ENCODE data around the gene SIGMAR1. TPM values are rescaled to one million over a fixed set of nuclear protein-coding genes. Genes with fewer than 3 reads are reported as not detected.
"Not testable (repeated sequence)": the region's sequence is repeated elsewhere in the genome, so short reads cannot be mapped to it uniquely, and the experiment has no call there.

Gene SIGMAR1
- total RNA-seq, 1 donor = 71.7 TPM

- H3K4me3 ChIP-seq (ENCODE audit: low read depth, low read length) = peak within 1 kb of the TSS; percentile 90
- TF ChIP-seq CTCF (IDR thresholded peaks at IDR 0.05; ENCODE audit: insufficient read depth, low read depth, low read length) = peak; percentile 48
- peak; percentile 87 for DNase-seq (ENCODE audit: low read depth)
Observed at GRCh38 chr9:34646211-34647083, 8.9 kb upstream of the SIGMAR1 start, which contains the start of gene GALT. Gene GALT (plus strand): TSS chr9:34646675. CDS start chr9:34646705, 30 bp downstream.

- TF ChIP-seq CTCF (IDR thresholded peaks at IDR 0.05; ENCODE audit: insufficient read depth, low read depth, low read length) = no peak
- H3K4me3 ChIP-seq (ENCODE audit: low read depth, low read length) = no peak overlapping the region
- DNase-seq (ENCODE audit: low read depth) = no peak
Observed at GRCh38 chr9:34644766-34645314, 7.3 kb upstream of the SIGMAR1 start.

- no peak for DNase-seq (ENCODE audit: low read depth)
- TF ChIP-seq CTCF (IDR thresholded peaks at IDR 0.05; ENCODE audit: insufficient read depth, low read depth, low read length) = no peak
- H3K4me3 ChIP-seq (ENCODE audit: low read depth, low read length) = no peak overlapping the region
Observed at GRCh38 chr9:34642679-34643078, 5.1 kb upstream of the SIGMAR1 start.

- not testable (repeated sequence) for H3K4me3 ChIP-seq (ENCODE audit: low read depth, low read length); DNase-seq (ENCODE audit: low read depth)
Observed at GRCh38 chr9:34639322-34639721, 1.7 kb upstream of the SIGMAR1 start.

DNA sequence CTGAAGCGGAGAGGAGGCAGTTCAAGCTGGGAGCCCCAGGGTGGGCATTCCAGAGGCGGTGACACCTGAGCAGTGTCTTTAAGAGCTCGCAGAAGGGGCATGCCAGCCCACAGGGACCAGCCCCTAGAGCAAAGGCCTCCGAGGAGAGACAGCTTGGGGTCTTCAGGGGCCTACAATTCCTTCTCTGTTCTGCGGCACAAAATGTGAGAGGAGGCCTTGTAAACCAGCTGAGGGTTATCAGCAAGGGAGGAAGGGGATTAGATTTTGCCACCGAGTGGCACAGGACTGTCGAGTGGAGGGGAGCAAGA lies 505 bp upstream of the SIGMAR1 start:
- no peak for TF ChIP-seq CTCF (IDR thresholded peaks at IDR 0.05; ENCODE audit: insufficient read depth, low read depth, low read length)
- DNase-seq (ENCODE audit: low read depth) = no peak
- peak overlapping the region; percentile 71 for H3K4me3 ChIP-seq (ENCODE audit: low read depth, low read length)

DNA sequence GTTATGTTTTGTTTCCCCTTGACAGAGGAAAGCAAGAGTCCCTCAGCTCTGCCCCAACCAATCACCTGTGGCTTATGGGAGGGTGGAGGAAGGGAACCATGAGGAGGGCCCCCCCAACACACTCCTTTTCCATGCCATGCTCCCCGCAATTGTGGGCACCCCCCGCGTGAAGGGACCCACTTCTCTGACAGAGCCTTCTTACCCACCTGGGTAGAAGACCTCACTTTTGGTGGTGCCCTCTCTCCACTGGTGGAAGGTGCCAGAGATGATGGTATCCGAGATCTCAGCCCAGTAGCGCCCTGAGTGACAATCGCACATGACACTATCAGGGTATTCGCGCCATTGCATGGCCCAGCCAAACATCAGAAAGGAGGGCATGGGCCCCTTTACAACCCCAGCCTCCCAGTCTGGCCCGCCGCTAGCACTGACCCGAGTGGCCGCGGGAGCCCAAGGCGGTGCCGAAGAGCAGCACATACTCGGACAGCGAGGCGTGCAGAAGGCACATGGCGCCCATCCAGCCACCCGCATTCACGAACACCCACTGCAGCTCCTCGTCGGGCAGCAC lies 714 bp downstream of the SIGMAR1 start:
- DNase-seq (ENCODE audit: low read depth) = no peak
- peak overlapping the region; percentile 71 for H3K4me3 ChIP-seq (ENCODE audit: low read depth, low read length)
- no peak for TF ChIP-seq CTCF (IDR thresholded peaks at IDR 0.05; ENCODE audit: insufficient read depth, low read depth, low read length)

DNA sequence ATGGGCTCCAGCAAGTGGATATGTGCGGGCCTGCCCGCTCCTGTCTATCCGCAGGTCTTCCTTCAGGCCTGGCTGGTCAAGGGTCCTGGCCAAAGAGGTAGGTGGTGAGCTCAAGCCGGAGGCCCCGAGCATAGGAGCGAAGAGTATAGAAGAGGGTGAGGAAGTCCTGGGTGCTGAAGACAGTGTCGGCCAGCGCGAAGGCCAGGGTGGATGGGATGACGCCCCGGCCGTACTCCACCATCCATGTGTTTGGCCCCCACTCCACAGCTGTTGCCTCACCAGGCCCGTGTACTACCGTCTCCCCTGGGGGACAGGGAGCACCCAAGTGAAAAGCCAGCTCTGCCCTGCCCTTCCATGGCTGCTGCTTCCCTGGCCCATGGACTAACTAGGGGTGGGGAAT lies 2.0 kb downstream of the SIGMAR1 start:
- no peak for DNase-seq (ENCODE audit: low read depth)
- H3K4me3 ChIP-seq (ENCODE audit: low read depth, low read length) = no peak overlapping the region
- no peak for TF ChIP-seq CTCF (IDR thresholded peaks at IDR 0.05; ENCODE audit: insufficient read depth, low read depth, low read length)

Data from fibroblast of villous mesenchyme (primary cell).